HL-60/S4 treated with phorbol 12-myristate 13-acetate at 8.2 ng/mL for 4 days and 3 days (cell line): Measurements from ENCODE around the gene OPTC.

Experiments
- in situ Hi-C: fragments of 300-500 bp; cut with MboI; formaldehyde crosslinking; loops from 2 replicates; pipeline ENCODE4 v1.15.0; 2022; ENCODE audit warnings: low sequenced_read_pairs

OPTC gene, protein sequence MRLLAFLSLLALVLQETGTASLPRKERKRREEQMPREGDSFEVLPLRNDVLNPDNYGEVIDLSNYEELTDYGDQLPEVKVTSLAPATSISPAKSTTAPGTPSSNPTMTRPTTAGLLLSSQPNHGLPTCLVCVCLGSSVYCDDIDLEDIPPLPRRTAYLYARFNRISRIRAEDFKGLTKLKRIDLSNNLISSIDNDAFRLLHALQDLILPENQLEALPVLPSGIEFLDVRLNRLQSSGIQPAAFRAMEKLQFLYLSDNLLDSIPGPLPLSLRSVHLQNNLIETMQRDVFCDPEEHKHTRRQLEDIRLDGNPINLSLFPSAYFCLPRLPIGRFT

DNA sequence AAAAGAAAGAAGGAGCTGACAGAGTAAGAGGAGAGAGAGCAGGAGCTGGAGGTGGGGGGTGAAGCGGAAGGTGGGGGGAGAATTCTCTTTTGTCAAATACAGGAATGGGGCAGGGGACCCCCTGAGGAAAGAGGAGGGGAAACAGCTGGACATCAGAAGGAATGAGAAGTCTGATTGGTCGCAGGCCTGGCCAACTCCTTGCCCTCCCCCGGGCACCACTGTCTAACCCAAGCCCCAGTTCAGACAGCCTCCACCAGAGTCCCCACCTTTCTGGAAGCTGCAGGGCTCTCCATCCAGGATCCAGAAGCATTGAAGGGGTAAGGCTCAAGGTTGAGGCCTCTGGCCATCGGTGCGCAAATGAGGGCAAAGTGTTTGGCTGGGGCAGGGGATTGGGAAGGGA lies at the start of gene OPTC:
Gene OPTC (plus strand): TSS at position 253 of the 400 bp plus-strand sequence. CDS start 1,853 bp downstream, outside the sequence.
- in situ Hi-C loops: loop anchor here (25.0 kb wide), 1 partner anchor 457 kb away; the partner anchor contains the start of gene PPFIA4

DNA sequence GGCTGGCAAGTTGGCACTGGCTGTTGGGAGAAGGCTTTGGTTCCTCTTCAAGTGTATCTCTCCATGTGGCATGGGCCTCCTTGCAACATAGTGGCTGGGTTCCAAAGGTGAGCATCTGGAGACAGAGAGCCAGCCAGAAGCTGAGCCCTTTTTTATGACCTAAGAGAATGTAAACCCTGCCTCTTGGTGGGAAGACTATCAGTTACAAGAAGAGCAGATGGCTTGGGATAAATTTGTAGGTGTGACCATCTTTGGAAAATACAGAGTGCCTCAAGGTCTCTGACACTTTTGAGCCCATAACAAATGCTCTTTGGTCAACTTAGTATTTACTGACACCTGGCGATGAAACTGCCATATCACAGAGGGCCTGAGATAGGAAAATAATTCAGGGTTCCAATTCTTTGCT lies 49.8 kb upstream of the OPTC start:
- in situ Hi-C loops: loop anchor here (25.0 kb wide), 1 partner anchor 868 kb away; no protein-coding TSS in a partner anchor

DNA sequence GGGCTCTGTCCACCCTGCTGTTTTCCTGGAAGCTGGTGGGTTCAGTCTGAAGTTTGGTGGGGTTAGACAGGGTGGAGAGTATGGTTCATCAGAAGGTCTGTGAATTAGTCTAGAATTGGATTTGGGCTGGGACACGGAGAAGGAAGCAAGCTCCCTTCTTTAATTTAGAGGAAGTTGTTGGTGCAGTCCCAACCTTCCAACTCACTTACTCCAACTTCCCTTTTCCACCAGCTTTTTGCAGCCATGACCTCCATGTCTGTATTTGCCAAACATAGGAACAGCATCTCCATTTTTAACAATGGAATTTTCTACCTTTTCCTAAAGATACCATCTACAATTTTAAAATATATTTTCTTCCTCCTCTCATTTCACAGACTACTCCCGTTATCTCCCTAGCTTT lies 46.8 kb upstream of the OPTC start:
- in situ Hi-C loops: loop anchor here (25.0 kb wide), 1 partner anchor 865 kb away; no protein-coding TSS in a partner anchor

DNA sequence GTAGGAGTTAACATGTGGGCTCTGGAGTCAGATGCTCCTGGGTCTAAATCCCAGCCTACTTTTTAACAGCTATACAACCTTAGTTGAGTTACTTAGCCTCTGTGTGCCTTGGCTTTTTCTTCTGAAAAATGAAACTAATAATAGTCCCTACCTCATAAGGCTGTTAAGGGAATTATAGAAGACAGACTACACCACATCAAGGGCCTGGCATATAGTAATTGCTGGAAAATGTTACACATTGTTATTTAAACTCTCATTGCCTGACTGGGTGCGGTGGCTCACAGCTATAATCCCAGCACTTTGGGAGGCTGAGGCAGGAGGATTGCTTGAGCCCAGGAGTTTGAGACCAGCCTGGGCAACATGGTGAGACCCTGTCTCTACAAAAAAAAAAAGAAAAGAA lies 46.4 kb upstream of the OPTC start:
- in situ Hi-C loops: loop anchor here (25.0 kb wide), 1 partner anchor 865 kb away; no protein-coding TSS in a partner anchor

DNA sequence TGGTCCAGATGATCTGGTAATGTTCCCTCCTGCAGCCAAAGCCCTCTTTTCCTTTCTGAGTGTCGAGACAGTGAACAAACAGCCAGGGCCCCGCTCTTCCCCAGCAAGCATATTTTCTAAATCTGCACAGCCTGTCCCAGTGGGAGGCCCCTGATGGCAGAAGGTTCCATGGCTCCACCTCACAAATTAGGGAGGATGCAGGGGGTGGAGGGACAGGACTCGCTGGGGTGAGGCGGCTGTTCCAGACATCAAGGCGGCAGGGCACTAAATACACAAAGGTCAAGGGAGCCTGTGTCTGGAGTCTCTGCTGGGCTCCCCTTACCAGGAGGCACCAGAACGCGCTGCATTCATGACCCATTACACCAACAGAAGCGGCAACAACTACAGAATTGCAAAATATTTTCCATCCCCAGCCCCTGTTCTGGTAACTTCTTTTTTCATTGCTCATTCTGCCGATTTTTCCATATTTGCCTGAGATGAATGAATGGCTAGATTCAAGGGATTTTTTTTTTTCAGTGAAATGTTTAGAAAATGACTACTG lies 45.4 kb upstream of the OPTC start:
- in situ Hi-C loops: loop anchor here (25.0 kb wide), 1 partner anchor 864 kb away; no protein-coding TSS in a partner anchor

DNA sequence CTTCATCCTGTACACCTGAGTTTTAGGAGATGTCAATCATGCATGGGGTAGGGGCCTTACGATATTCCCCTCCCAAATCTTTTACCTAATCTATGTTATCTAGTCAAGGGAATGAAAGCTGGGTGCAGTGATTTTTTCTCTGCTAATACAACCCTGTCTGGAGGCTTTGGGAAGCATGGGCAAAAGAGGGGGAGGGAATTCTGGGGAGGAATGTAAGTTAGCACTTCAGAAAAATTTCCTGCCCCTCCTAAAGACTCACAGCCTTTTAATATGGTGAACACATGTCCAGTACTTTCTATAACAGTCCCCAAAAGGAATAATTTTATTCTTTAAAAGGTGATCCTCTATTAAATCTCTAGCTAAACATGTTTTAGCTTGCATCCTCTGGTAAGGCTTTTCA lies 44.0 kb upstream of the OPTC start:
- in situ Hi-C loops: no loop called here

DNA sequence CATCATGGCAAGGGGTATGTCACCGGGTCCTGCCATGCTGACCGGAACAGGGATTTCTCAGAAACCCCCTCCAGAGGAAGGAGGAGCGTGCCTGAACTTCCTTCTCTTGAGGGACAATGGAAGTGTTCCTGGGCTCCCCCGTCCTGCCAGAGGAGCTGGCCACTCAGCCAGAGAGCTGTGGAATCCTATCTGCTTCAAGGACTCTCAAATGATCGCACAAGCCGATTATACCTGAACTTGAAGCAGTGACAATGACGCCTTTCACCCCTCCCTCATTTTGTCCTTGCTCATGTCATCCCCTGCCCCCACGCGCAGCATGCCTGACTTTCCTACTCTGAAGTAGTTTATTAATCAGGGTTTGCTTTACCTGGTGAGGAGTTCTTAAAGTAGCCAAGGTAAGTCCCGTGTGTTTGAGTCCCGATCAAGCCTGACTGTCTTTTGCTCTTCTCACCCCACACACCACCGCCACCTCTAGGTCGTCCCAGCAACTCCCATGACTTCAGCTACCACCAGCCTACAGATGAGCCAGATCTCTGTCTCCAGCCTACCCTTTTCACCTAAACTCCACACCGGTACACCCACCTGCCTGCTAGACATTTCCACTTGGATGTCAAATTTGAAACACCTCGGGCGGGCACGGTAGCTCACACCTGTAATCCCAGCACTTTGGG lies 43.3 kb upstream of the OPTC start:
- in situ Hi-C loops: no loop called here

DNA sequence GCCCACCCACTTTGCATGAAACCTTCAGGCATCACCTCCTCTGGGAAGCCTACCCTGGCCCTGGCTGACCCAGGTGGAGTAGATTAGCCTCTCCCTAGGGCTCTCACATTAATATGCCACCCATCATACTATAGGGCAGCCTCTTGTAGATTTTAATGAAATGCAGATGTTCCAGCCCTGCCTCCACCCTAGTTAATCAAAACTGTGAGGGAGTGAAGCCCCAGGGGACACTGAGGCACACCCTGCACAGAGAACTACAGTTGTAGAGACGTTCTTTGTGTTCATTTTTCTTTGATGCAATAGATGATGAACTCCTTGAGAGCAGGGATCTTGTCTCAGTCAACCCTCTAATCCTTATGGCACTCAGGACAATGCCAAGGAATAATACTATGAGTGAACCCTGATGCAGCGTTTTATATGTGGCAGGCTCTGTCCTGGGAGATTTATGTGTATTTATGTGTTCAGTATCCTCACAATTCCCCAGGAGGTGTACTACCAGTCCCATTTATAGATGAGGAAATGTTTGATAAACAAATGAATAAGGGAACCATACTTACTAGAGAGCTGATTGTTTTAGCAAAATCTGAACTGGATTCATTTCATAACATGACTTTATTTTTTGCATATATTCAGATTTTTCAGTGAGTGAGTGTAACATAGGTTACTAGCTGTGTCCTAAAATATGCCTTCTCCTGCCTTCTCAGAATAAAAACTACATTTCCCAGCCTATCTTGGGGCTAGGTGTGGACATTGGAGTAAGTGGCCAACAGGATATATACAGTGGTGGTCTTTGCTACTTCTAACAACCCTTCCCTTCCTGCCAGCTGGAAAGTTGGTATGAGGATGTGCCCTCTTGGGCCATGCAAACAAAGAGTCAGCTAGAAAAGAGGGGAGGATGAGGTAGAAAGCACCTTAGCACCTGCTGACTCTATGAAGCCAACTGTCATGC lies 41.8 kb upstream of the OPTC start:
- in situ Hi-C loops: no loop called here

DNA sequence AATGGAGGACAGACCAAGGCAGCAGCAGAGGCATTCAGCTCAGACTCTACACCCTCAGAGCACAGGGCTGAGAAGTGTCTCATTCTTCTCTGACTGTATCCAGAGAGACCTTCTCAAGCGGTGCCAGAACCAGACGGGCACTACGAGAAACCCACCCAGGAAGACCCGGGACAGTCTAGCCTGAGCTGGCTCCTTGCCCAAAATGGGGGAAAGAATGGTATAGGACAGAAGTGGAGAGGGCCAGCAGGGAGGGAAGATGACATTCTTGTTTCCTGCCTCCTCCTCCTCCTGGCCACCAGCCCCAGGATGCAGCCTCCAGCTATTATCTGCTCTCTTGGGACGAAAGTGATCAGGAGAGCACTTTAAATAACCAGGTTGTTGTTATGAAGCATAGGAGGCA lies 40.9 kb upstream of the OPTC start:
- in situ Hi-C loops: no loop called here

DNA sequence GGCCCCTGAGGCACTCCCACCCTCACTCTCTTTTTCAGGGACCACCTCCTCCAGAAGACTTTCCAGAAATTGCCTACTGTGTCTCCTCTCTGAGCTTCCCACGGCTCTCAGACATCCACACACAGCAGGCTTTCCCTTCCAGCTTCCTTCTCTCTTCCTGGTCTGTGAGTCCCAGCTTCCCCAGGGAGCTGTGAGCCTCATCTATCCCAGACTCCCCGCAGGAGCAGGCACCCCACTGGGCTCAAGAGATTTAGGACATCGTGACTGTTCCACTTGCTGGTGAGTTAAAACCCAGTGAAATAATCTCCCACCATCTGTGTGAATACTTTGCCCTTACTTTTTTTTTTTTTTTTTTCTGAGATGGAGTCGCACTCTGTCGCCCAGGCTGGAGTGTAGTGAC lies 40.3 kb upstream of the OPTC start:
- in situ Hi-C loops: no loop called here

DNA sequence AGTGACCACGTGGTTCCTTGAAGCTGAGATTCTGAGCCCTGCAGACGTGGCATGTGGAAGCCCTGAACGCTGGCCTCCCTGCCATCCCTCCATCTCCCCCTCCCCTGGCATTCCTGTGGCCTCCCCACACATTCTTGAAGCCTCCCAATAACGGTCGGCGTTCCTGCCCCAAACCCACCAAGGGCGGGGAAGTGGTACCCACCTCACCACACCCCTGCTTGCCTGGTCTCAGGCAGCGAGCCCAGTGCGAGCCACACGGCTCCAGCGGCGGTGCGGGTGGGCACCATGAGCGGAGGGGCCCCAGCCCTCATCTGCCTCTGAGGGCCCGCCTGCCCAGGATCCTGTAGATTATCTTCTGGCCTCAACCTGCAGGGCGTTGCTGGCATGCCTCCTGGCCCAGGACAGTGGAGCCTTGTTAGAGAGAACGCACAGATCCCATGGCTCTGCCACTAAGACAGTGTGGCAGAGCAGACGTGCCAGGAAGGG lies 38.9 kb upstream of the OPTC start:
- in situ Hi-C loops: no loop called here

DNA sequence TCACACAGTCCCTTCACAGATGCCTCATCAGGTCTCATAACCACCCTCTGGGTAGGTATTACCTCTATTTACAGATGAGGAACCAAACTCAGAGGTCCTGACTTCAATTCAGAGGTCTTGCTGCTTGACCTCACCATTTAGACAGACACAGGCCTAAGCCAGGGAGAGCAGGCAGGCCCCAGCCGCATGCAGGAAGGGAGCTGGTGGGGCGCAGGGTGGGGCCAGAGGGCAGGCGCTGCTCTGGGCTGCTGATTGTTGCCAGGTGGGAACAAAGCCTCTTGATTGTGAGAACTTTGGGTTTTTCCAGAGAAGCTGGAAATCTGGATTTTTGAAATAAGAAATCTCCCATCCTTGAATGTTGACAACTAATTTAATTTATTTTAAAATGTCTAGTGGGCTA lies 38.2 kb upstream of the OPTC start:
- in situ Hi-C loops: no loop called here

DNA sequence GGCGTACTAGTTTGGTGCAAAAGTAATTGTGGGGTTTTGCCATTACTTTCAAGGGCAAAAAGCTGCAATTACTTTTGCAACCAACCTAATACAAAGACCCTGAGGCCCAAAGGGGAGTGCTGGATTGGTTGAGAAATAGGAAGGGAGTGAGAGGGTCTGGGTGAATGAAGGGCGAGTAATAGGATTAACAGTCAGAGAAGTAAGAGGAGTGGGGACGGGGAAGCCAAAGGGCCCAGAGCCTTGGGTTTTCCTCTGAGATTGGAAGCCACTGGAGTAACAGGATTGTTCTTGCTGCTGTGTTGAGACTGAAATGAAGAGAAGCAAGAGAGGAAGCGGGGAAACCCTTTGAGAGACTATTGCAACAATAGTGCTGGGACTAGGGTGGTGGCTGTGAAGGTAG lies 37.4 kb upstream of the OPTC start:
- in situ Hi-C loops: no loop called here

DNA sequence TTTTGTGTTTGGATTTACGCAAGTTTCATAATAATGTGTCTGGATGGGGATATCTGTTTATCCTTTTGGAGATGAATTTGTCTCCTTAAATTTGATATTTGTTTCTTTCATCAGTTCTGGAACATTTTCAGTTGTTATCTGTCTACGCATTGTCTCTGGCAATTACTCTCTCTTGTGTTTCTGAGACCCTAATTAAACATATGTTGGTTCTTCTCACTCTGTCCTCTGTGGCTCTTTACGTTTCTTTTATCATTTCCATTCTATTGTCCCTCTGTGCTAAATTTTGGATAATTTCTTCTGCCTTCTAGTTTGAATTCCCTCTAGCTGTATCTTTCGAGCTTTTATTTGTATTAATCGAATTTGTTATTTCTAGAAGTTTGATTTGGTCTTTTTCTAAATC lies 35.9 kb upstream of the OPTC start:
- in situ Hi-C loops: no loop called here

DNA sequence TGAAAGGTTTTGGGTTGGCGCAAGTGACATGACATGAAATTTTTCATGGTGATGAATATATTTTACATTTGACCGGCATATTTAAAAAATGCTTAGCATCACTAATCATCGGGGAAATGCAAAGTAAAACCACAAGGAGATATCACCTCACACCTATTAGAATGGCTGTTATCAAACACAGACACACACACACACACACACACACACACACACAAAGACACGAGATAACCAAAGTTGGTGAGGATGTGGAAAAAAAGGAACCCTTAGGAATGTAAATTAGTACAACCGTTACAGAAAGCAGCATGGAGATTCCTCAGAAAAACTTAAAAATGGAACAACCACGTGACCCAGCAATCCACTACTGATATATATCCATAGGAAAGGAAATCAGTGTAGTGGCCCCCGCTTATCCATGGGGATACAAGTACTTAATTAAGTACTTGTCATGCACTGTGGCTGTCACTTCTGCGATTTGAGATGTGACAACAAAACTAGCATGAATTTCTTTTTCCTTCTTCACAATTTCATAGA lies 34.2 kb upstream of the OPTC start:
- in situ Hi-C loops: no loop called here

DNA sequence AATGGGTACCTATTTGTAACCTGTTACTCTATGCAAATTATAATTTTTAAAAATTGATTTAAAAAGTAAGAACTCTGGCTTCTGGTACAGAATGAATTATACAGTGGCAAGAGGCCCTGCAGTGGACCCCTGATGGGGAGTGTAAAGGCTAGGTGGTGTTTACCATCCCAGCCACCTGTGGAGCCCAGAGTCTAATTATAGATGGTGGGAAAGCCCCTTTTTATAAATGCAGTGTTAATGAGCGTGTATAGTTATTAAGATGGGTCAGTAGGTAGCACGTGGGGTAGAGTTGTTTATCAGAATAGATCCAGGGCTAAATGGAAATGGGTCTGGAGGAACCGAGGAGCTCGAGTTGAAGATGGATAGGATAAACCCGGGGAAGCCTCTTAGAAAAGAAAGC lies 32.2 kb upstream of the OPTC start:
- in situ Hi-C loops: no loop called here

DNA sequence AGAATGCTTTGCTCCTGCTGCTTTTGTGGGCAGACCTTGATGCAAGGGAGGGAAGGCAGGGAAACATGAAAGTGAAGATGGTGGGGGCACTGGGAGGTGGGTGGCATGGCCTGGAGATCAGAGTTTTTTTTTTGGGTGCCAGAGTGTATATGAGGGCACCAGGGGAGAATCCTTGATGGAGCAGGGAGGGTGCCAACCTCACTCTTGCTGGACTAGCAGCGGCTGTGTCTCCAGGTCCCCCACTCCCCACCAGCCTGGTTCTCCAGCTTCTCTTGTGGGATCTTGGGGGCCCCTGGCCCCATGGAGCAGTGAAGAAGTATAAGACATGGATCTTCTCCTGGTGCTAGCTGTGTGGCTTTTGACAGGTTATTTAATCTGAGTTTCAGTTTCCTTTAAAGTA lies 31.8 kb upstream of the OPTC start:
- in situ Hi-C loops: no loop called here

DNA sequence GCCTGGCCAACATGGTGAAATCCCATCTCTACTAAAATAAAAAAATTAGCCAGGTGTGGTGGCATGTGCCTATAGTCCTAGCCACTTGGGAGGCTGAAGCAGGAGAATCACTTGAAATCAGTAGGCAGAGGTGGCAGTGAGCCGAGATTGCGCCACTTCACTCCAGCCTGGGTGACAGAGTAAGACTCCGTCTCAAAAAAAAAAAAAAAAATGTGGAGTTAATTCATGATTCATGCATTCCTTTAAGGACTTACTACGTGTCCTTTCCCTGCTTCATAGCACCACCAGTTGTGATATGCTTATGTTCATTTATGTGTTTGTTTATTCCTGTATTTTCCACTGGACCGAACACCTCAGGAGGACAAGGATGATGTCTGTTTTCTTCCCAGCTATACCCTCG lies 31.1 kb upstream of the OPTC start:
- in situ Hi-C loops: no loop called here

DNA sequence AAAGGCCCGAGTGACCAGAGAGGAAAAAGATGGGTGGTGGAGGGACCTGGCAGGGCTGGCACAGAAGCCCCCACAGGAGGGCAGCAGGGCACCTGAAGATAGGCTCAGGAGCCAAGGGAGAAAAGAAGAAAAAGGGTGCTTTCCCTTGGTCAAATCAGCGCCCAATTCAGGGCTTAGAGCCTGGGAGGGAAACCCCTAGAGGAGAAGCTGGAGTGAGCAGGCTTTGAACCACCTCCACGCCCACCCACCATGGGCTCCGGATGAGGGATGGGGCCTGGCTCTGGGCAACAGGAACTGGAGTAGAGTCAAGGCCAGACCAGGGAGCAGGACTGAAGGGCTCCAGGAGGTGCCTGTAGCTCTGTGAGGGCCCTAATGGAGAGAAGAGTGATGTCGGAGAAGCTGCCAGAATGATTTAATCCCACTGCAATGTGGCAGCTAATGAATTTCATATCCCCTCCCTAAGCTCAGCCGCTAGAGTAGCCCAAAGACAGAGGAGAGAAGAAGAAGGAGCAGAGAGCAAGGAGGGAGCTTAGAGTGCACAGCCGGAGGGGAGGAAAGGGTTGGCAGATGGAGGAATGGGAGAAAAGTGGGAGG lies 30.4 kb upstream of the OPTC start:
- in situ Hi-C loops: no loop called here

DNA sequence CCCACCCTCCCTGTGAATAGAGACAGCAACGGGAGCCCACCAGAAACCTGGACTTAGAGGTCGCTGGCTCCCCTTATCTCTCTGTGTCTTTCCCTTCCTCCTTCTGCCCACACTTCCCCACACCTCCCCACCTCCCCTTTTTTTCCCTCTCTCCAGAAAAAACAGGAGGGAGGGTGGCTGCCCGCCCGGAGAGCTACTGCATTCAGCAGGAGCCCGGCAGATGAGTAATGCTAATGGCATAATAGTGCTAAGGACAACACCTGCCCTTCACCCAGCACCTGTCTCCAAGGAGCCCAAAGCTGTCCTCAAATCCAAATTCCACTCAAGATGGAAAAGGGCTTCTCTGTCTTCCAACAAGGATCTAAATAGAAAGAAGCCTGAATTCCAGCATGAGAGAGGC lies 29.7 kb upstream of the OPTC start:
- in situ Hi-C loops: no loop called here
